SK-N-SH (cell line): ENCODE results near the gene SCGB3A1.

Experiments used
- EP300 ChIP-seq, 2 experiments: IDR thresholded peaks; 2 replicates each; pipeline versions ENCODE4 v1.4.0 to v1.6.1; 2012; ENCODE audit warnings: borderline replicate concordance in 1 of 2, low read depth in 1 of 2, low read length in 1 of 2
- FOSL2 ChIP-seq: IDR thresholded peaks from 2 replicates; pipeline ENCODE4 v1.4.0; 2012; ENCODE audit warnings: low read depth, mild to moderate bottlenecking, moderate library complexity, borderline replicate concordance
- FOXM1 ChIP-seq: IDR thresholded peaks from 2 replicates; pipeline ENCODE4 v1.4.0; 2012; ENCODE audit warnings: low read depth, mild to moderate bottlenecking
- GATA2 ChIP-seq: sonication (generic); formaldehyde crosslinking; IDR thresholded peaks from 2 replicates; pipeline ENCODE4 v1.5.0; 2020; ENCODE audit warnings: mild to moderate bottlenecking, missing genetic modification reagents
- JUND ChIP-seq: IDR thresholded peaks from 2 replicates; pipeline ENCODE4 v1.4.0; 2012
- NFIC ChIP-seq: IDR thresholded peaks from 2 replicates; pipeline ENCODE4 v1.4.0; 2012; ENCODE audit warnings: borderline replicate concordance
- POLR2AphosphoS5 ChIP-seq: IDR thresholded peaks from 2 replicates; pipeline ENCODE4 v1.6.1; 2012; ENCODE audit warnings: low read depth, low read length
- RAD21 ChIP-seq: IDR thresholded peaks from 2 replicates; pipeline ENCODE4 v1.6.1; 2012; ENCODE audit warnings: mild to moderate bottlenecking, low read length
- RFX5 ChIP-seq: IDR thresholded peaks from 2 replicates; pipeline ENCODE4 v1.6.1; 2012; ENCODE audit warnings: mild to moderate bottlenecking, improper control_type of control experiment, low read length
- RXRA ChIP-seq: IDR thresholded peaks from 2 replicates; pipeline ENCODE4 v1.4.0; 2012; ENCODE audit warnings: low read depth, mild to moderate bottlenecking, borderline replicate concordance
- TF ChIP-seq, protein P1 (sequence below): fragments of 200-600 bp; sonication (generic); IDR thresholded peaks from 2 replicates; pipeline ENCODE4 v1.6.1; 2017; ENCODE audit warnings: antibody characterized with exemption, mild to moderate bottlenecking, moderate library complexity
- TF ChIP-seq, protein P2 (sequence below): IDR thresholded peaks from 2 replicates; pipeline ENCODE4 v1.6.1; 2012; ENCODE audit warnings: mild to moderate bottlenecking, low read depth, low read length, moderate library complexity
- TF ChIP-seq, protein P3 (sequence below): IDR thresholded peaks from 2 replicates; pipeline ENCODE4; 2012
- TF ChIP-seq, protein P4 (sequence below): fragments of 150-350 bp; IDR thresholded peaks from 2 replicates; pipeline ENCODE4 v1.6.1; 2016; ENCODE audit warnings: mild to moderate bottlenecking, low read depth, low read length

DNA sequence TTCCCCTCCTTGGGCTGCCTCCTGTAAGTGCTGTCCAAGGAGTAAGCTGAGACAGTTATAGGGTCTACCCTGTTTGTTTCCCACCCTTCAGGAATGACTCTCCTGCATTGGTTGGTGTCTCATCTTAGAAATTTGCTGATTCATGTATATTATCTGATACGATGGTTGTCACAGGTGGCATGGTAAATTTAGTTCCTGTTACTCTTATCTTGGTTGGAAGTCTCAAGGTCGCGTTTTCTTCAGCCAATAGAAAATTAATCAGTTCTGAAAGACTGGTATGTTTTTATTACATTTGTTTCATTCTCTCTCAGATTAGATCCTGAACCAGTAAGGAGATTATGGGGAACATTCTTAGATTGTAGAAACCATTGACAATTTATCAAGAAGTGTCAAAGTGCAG is 42.7 kb downstream of the SCGB3A1 start:
- TF ChIP-seq, protein P1, sequence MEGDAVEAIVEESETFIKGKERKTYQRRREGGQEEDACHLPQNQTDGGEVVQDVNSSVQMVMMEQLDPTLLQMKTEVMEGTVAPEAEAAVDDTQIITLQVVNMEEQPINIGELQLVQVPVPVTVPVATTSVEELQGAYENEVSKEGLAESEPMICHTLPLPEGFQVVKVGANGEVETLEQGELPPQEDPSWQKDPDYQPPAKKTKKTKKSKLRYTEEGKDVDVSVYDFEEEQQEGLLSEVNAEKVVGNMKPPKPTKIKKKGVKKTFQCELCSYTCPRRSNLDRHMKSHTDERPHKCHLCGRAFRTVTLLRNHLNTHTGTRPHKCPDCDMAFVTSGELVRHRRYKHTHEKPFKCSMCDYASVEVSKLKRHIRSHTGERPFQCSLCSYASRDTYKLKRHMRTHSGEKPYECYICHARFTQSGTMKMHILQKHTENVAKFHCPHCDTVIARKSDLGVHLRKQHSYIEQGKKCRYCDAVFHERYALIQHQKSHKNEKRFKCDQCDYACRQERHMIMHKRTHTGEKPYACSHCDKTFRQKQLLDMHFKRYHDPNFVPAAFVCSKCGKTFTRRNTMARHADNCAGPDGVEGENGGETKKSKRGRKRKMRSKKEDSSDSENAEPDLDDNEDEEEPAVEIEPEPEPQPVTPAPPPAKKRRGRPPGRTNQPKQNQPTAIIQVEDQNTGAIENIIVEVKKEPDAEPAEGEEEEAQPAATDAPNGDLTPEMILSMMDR: no peak
- TF ChIP-seq RFX5: no peak
- TF ChIP-seq, protein P2, sequence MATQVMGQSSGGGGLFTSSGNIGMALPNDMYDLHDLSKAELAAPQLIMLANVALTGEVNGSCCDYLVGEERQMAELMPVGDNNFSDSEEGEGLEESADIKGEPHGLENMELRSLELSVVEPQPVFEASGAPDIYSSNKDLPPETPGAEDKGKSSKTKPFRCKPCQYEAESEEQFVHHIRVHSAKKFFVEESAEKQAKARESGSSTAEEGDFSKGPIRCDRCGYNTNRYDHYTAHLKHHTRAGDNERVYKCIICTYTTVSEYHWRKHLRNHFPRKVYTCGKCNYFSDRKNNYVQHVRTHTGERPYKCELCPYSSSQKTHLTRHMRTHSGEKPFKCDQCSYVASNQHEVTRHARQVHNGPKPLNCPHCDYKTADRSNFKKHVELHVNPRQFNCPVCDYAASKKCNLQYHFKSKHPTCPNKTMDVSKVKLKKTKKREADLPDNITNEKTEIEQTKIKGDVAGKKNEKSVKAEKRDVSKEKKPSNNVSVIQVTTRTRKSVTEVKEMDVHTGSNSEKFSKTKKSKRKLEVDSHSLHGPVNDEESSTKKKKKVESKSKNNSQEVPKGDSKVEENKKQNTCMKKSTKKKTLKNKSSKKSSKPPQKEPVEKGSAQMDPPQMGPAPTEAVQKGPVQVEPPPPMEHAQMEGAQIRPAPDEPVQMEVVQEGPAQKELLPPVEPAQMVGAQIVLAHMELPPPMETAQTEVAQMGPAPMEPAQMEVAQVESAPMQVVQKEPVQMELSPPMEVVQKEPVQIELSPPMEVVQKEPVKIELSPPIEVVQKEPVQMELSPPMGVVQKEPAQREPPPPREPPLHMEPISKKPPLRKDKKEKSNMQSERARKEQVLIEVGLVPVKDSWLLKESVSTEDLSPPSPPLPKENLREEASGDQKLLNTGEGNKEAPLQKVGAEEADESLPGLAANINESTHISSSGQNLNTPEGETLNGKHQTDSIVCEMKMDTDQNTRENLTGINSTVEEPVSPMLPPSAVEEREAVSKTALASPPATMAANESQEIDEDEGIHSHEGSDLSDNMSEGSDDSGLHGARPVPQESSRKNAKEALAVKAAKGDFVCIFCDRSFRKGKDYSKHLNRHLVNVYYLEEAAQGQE: no peak
- TF ChIP-seq POLR2AphosphoS5: no peak
- no peak for TF ChIP-seq FOSL2
- TF ChIP-seq EP300 (IDR thresholded peaks at IDR 0.05; ENCODE audit: borderline replicate concordance in 1 of 2, low read depth in 1 of 2, low read length in 1 of 2): no peak
- TF ChIP-seq, protein P3, sequence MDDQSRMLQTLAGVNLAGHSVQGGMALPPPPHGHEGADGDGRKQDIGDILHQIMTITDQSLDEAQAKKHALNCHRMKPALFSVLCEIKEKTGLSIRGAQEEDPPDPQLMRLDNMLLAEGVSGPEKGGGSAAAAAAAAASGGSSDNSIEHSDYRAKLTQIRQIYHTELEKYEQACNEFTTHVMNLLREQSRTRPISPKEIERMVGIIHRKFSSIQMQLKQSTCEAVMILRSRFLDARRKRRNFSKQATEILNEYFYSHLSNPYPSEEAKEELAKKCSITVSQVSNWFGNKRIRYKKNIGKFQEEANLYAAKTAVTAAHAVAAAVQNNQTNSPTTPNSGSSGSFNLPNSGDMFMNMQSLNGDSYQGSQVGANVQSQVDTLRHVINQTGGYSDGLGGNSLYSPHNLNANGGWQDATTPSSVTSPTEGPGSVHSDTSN: no peak
- TF ChIP-seq, protein P4, sequence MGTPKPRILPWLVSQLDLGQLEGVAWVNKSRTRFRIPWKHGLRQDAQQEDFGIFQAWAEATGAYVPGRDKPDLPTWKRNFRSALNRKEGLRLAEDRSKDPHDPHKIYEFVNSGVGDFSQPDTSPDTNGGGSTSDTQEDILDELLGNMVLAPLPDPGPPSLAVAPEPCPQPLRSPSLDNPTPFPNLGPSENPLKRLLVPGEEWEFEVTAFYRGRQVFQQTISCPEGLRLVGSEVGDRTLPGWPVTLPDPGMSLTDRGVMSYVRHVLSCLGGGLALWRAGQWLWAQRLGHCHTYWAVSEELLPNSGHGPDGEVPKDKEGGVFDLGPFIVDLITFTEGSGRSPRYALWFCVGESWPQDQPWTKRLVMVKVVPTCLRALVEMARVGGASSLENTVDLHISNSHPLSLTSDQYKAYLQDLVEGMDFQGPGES: no peak
- TF ChIP-seq RAD21: no peak
- TF ChIP-seq JUND: no peak
- no peak for TF ChIP-seq GATA2 (CRISPR knock-in tag)
- TF ChIP-seq FOXM1: no peak
- no peak for TF ChIP-seq NFIC
- TF ChIP-seq RXRA: no peak
